HG03442 (cell line): ENCODE results near the gene GOLGA2.

Experiments used
- ATAC-seq: cut with Tn5 transposase; IDR thresholded peaks from one replicate; pipeline ENCODE4 v1.9.1; 2021; ENCODE audit warnings: mild to moderate bottlenecking, moderate library complexity; ENCODE audit not compliant: unreplicated experiment

Gene GOLGA2

DNA sequence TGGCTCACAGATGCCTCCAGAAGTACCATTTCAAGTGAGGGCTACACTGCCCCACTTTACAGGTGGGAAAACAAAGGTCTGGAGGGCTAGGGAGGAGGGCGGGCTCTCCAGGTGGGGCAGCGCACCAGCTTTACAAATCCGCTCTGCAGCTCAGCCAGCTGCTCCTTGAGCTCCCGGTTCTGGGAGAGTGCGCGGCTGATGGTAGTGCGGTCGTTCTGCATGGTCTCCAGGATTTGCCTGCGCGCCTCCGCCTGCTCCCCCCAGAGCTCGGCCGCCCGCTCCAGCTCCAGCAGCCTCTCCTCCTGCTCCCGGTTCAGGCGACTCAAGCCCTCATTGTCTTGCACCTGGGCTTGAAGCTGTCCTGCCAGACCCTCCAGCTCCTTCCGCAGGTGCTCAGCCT lies 15.5 kb downstream of the GOLGA2 start:
- no peak for ATAC-seq

DNA sequence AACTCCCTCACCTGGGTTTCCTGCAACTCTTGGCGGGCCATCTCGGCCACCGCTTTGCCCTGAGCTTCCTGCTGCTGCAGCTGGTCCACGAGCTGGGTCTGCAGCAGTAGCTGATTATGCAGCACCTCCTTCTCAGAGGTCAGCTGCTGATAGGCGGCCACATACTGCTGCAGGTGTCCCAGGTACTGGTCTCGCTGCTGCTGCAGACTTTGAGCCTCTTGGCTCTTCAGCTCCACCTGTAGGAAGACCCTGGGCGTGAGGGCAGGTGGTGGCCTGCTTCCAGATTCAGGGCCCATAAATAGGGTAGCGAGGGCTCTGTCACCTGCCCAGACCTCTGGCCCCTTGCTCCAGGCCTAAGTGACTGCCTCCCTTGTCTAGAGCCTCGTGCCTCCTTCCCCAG lies 16.7 kb downstream of the GOLGA2 start:
- ATAC-seq, result no peak

DNA sequence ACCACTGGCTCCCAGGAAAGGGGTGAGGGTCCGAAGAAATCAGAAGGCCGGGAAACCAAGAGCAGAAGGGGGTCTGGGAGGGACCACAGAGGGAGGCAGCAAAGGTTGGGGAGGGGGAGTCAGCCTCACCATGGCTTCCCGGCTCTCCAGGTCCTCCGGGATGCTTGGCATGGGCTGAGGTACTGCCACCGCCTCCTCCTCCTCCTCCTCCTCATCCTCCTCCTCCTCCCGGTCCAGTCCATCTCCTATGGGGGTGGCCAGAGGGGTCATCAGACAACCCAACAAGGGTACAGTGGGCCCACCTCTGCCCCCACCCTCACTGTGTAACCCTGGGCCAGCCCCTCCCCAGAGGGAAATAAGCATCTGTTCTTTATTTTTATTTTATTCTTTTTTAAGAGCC lies 17.5 kb downstream of the GOLGA2 start:
- ATAC-seq, result no peak

DNA sequence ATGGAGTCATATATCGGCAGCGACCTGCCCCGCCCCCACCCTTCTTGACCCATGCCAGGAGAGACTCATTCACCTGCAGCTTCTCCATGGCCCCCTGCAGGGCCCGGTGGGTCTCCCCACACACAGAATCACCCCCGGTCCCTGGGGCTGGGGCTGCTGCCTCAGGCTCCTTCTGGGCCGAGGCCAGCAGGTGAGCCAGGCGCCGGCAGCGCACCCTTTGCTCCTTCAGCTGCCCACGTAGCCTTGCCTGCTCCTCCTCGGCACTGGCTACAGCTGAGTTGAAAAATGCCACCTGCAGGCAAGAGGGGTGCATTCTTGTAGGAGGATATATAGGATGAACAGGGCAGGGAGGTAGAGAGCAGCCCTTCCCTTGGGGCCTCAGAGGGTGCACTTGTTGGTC lies 17.9 kb downstream of the GOLGA2 start:
- no peak for ATAC-seq

DNA sequence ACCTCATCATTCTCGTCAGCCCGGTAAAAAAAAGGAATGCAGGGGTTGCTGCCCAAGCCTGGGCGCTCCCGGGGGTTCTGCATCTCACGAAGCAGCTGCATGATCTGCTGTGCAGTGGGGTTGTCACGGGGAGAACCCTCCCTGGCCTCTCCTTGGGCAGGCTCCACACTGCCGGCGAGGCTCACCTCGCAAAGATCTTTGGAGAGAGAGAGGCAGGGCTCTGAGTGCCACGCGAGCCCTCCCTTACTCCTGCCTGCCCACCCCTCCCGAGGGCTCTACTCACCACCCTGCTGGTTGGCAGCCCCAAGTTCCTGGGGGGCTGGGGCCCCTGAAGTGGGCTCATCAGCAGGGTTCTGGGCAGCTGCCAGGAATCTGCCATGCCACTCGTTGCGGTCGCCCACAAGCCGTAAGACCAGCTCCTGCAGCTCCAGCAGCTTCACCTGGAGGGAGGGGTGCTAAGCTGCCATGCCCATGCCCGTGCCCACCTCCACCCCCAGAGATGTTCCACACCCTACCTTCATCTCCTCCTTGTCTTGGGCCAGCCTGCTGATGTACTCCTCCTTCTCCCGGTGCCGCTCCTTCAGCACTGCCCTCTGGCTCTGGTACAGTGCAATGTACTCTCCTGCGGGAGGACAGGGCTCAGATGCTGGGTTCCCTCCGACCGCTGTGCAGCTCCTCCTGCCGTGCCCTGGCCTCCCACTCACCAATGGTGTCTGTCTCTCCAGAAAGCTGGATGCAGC lies 18.6 kb downstream of the GOLGA2 start:
- no peak for ATAC-seq

DNA sequence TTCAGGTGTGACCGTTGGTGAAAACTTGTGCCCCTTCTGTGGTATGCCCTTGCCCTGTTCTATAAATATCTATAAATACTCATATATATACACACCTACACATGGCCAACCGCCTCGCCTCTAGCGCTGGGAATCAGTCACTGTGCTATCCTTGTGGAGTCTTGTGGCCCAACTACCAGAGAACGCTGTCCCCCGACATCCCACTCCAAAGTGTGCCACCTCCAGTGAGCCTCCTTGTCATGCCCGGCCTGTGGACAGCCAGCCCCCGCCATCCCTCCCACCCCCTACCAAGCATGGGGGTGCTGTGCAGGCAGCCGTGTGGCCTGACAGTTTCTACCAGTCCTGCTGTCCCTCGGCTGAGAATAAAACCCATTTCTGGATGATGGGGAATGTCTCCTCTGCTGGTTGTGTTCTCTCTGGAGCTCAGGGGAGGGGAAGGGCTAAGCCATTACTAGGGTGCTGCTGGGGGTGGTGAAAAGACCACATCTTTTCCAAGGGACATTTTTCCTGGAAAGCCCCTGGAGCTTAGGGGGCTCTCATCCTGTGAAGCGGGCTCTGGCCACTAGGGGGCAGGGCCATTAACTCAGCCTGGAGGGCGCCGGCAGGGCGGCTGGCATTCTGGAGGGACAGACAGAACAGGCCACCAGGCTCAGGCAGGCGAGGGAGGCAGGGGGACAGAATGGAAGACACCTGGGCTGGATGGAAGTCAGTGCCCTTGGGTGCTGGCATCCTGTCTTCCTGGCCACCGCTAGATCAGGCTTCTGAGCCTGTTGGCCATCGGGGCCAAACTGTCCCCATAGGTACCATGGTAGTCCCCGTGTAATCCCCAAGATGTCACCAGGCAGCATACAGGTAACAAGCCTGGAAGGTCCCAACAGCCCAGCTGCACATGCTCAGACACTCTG lies 20.7 kb downstream of the GOLGA2 start:
- no peak for ATAC-seq

DNA sequence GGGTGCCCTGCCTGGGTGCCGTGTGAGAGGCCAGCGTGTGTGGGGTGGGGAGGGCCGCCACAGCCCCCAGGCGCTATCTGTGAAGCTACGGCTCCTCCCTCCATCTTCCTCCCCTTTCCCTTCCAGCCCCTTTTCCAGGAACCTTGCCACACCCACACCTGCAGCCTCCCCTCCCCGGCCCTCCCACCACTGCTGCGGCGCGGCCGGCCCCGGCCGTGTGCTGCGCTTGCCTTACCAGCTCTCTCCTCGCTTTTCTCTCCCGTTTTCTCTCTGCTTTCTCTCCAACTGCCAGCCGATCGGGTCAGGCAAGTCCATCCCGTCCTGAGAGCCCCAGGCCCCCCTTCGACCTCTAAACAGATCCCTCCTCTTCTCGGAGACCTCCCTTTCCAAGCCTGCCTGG lies 21.4 kb downstream of the GOLGA2 start:
- ATAC-seq, result no peak

DNA sequence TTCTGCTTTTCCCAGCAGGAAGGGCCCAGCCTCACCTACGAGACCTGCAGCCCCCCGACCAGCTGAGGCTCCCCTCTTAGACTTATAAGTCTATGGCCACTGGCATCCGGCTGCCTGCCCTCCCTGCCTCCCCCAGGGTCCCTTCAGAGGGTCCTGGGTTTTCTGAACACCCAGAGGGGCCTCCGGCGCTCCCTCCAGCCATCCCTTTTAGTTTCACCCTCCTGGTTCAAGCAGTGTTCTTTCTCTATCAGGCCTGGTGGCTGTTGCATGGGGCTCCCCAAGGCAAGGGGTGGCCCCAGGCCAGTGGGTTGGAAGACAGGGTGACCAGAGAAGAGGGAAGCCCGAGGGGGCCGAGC lies 21.8 kb downstream of the GOLGA2 start:
- no peak for ATAC-seq

DNA sequence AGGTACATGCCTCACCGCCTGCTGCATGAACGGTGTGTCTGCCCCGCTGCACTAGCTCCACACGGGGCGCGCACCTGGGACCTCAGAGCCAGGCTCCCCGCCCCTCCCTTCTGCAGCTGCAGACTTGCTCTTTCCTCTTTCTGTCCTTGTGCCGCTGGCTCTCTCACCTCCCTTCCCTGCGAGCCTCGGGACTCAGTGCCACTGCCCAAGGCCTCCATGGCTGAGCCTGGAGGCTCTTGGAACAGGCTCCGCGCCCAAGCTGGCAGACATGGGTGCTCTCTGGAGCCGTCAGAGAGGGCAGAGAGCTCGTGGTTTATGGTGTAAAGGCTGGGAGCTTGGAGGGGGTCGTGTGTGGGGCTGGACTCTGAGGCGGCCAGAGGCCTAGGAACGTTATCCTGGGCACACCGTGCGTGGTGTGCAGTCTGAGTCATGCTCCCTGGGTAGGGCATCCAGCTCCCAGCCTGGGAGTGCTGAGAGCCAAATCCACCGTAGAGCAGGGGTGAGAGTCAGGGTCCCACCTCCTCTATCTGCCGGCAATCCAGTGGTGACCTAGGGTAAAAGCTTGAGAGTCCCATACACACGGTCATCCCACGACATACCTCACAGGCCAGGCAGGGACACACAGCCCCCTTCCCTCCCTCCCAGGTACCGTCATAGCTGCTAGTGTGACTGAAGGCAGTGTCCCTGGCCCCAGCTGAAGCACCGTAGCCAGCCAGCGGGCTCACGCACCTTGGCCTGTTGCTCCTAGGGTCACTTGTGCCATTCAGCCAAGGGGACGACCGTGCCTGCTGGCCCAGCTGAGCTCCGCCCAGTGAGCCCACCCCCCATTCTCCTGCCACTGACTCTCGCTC lies 22.4 kb downstream of the GOLGA2 start:
- ATAC-seq, result no peak

DNA sequence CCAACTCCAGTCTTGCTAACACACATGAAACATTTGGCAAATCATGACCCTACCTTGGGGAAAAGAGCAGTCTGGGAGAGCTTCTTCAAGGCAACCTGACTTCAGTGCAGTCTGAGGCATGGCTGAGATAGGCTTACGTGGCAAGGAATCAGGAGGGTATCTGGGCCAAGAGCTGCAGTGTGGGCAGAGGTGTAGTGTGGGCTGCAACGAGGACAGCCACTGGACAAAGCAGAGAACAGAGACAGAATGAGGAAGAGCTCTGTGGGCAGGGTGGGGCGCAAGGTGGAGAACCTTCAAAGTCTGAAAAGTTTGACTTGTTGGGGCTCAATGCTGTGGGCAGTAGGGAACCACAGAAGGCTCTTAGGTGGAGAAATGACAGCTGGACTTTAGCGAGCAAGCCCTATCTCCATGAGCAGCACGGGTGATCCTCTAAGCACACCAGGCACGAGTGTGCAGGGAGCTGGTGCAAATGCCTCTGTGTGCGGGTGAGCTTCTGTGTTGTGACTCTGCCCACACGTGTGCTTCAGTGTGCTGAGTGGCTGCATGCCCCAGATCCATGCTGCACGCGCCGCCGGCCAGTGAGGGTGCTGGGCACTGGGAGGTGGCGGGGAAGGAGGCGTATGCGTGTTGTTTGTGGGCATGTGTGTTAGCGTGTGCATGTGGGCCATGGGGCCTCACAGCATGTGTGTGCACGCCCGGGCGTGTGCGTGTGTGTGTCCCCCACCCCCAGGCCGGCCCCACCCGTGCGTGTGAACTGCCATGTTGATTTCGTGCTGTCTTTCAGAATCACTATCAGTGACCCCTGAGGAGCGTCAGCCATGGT lies 23.3 kb downstream of the GOLGA2 start:
- ATAC-seq, result no peak

DNA sequence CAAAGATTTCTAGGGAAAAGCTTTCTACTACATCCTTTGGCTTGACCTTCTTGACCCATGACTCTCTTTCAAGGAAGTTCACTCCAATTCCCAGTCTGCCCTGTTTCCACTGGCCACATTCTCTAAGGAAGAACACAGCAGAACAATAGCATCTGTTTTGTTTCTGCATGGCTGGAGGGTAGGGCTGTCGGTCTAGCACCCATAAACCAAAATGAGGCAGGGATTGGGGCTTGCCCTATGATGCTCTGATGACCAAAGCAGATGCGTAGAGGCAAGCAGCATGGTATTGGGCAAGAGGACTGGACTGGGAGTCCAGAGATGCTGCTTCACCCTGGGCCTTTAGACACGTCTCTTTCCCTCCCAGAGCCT lies 24.1 kb downstream of the GOLGA2 start:
- ATAC-seq, result no peak

DNA sequence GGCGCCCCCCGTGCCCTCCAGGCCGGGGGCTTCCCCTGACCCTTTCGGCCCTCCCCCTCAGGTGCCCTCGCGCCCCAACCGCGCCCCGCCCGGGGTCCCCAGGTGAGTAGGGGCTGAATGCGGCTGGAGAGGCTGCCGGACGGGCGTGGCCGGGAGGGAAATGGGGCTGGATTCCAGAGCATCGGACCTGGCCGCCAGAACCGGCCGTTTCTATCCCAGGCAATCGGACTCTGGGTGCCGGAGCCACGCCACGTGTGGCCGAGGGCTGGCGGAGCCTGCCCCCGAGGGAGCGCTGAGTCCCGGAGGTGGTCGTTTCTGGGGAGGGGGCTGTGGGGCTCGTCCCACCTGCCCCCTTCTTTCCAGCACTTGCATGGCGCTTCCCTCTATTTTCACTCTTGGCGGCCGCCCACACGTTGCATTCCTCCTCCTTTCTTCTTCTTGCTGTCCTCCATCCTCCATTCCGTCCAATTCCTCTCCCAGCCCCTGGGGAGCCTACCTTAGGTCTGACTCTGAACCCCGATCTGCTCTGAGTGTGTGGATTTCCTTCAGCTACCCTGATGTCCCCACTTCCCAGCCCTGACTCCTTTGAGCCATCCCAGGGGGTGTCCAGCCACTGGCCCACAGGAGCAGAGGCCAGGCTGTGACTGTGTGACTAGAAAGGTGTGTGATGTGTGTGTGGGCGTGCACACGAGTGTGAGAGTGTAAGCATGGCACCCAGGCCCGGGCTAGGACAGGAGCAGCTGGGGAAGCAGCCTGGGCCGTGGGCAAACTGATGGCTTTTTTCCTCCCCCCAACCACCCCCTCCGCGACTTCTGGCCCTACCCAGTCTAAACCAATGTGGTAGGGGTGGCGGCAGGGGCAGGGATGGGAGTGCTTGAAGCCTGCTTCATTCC lies 24.7 kb downstream of the GOLGA2 start:
- no peak for ATAC-seq

DNA sequence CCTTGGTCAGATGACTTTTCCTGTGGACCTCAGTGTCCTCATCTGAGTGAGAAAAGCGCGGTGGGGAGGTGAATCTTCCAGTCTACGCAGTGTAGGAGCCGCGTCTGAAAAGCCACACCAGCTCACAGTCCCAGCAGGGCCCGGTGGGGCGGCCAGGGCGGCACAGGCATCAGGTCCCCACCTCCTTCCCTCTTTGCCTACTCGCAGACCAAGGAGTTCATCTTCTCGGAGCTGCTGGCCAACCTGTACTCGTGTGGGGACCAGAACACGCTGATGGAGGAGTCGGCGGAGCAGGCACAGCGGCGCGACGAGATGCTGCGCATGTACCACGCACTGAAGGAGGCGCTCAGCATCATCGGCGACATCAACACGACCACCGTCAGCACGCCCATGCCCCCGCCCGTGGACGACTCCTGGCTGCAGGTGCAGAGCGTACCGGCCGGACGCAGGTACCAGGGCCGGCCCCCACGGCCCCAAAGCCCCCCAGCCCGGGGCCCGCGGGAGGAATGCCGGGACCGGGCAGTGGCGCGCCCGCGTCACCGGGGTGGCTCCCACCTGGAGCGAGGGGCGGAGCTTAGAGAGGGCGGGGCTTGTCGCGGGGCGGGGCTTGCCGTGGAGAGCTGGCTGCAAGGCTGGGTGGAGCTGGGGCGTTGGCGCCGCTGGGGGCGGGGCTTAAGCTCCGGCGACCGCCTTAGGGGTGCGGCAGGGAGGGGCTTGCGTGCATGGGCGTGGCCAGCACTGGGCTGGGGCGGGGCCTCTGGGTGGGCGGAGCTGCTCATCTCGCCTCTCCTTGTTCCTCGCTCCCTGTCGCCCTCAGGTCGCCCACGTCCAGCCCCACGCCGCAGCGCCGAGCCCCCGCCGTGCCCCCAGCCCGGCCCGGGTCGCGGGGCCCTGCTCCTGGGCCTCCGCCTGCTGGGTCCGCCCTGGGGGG lies 25.6 kb downstream of the GOLGA2 start:
- ATAC-seq, result peak; percentile 74

DNA sequence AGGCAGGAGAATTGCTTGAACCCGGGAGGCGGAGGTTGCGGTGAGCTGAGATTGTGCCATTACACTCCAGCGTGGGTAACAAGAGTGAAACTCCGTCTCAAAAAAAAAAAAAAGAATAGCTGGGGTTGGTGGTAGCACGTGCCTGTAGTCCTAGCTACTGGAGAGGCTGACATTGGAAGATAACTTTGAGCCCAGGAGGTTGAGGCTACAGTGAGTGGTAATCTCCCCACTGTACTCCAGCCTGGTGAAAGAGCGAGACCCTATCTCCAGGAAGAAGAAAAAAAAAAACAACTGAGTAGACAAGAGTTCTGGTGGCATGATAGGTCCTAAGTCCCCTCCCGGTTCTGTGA lies 26.3 kb downstream of the GOLGA2 start:
- no peak for ATAC-seq

DNA sequence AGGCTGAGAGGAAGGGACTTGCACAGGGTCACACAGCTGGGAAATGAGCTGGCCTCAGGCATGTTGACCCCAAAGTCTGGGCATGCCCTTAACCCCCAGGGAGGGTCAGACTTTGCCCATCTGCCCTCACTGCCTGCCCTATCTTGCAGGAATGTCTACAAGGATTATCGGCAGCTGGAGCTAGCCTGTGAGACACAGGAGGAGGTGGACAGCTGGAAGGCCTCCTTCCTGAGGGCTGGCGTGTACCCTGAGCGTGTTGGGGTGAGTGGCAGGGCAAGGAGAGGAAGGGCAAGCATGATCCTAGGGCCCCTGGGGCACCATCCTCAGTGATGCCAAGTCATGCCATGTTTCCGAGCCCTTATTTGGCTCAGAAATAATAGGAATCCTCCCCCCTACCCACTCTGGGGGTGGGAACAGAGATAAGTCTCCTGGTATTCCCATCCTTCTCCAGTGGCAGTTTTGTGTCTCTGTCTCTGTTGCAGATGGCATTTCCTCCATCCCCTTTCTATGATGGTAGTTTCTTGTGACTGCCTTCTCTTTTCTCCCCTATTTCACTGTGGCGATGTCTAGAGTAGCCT lies 28.5 kb downstream of the GOLGA2 start:
- ATAC-seq, result no peak

DNA sequence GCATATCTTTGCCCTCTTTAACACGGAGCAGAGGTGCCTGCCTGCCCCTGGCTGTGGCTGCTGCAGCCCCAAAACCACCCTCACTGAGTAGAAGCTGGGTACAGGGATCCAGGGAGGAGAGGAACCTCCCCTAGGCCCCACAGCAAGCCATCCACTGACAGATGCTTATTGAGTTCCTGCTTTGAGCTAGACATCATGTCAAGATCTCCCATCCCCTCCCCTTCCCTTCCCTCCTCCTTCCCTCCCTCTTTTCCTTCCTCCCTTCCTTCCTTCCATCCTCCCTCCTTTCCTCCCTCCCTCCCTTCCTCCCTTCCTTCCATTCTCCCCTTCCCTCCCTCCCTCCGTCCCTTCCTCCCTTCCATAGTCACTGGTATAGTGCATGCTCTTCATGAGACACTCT lies 29.3 kb downstream of the GOLGA2 start:
- no peak for ATAC-seq

DNA sequence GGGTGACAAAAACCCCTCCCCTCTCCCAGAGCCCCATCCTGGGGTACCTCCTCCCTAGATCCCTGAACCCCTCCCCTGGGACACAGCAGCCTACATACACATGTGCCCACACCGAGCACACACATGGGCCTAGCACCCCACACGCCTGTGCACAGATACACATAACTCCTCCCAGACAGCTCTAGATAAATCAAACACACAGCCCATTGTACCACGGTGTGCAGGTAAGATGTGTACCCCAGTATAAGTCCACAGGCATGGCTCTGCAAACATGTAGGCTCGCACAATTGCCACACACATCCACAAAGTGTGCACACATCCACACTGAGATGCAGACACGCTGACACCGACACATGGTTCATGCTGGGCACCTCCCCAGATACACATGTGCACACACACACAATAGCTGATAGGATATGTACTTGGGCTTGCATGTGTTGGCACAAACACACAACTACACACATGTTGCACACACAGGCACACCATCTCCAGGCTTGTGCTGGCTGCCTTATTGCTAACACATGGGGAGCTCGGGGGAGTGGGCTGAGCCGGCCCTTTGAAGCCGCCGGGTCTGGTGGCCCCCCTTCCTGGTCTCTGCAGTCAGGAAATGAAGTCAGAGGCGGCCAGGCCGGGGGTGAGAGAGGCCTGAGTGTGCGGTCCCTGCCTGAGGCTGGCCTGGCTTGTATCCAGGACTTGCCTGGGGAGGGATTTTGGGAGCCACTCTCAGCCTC lies 30.2 kb downstream of the GOLGA2 start:
- ATAC-seq, result no peak

DNA sequence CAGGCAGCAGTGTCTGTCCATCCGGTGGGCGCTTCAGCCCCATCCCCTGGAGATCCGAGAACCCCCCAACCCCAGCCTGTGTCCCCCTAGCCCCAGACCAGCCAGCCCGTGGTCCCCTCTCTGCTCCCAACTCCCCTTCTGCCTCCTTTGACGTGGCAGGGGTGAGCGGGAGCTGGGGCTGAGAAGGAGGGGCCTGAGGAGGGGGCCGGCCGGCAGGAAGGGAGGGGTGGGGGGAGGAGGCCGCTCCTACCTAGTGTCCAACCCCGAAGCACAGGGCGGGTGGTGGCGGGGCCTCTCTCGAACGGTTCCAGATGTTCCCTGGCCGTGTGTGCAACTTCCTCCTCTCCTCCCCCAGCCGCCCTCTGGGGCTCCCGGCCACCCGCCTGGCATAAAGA lies 31.0 kb downstream of the GOLGA2 start:
- ATAC-seq, result no peak
